NCI-H1105 (cell line): Measurements from ENCODE around the gene SNX30.

Experiments used
- DNase-seq: peaks from one replicate; lab custom pipeline; 2025; lab: John Stamatoyannopoulos, UW

Gene SNX30

GRCh38 chr9:112822618-112823017, 72.1 kb downstream of the SNX30 start:
- no peak for DNase-seq

DNA sequence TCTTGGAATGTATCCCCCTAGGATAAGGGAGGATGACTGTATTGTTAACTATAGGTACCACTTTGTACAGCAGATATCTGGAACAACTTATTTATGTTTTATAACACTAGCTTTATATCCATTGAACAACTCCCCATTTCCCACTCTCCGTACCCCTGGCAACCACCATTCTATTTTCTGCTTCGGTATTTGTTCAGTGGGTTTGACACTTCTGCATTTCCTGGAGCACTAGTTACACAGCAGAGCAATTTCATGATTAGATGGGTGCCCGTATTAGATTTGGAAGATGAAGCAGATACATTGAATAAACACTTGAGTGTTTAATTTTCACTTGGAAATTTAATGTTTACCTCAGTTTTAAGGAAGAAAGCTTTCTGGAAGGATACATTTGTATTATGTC, 72.7 kb downstream of the SNX30 start:
- DNase-seq, result no peak

DNA sequence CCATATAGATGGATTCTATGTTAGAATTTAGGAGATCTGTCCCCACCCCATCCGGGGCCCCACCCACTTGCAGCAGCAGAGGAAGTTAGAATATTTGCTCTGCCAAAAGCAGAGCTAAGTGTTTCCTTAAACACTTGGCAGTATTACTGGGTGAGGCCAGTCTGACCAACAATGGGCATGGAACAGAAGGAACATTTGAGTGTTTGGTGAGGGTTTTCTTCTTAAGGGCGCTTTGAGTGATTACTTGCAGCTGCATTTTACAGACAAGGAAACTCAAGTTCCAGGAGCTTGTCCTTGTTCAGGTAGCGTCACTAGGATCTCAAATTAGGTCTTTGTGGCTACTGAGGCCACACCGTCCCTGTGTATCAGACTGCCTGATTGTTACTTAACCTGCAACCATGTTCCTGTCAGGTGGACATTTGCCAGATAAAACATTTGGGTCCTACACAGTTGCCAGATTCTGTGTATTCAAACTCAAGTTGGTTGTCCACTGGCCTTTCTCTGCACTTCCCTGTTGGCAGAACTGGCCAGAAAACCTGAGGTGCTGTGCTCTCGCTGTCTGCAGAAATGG, 80.8 kb downstream of the SNX30 start:
- DNase-seq, result no peak

DNA sequence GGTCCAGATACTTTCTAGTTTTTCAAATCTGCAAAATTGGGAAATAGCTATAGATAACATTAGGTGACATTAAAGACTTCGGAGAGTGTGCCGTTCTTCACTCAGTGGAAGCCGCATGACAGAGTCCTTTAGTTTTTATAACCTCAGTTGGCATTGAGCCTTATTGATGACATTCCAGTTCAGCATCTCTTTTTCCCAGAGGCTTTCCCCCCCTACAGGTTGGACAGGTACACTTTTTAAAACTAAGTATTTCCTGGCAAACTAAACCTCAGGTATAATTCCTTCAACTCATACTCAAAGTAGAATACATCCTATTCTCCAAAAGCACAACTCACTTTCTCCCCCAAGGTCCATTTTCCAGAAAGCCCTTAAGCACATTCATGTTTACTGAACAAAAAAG, 81.4 kb downstream of the SNX30 start:
- no peak for DNase-seq

DNA sequence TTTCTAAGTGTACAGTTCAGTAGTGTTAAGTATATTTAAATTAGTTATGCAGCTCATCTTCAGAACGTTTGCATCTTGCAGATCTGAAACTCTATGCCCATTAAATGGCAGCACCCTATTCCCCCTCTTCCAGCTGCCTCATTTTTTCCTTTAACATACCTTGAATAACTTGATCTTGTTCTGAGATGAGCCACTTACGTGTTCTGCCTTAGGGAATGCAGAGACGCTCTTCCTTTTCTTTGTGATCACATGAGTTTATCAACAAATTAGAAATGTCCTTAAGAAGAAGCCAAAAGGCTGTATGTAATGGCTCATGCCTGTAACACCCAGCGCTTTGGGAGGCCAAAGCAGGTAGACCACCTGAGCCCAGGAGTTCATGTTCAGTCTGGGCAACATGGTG, 82.5 kb downstream of the SNX30 start:
- no peak for DNase-seq

DNA sequence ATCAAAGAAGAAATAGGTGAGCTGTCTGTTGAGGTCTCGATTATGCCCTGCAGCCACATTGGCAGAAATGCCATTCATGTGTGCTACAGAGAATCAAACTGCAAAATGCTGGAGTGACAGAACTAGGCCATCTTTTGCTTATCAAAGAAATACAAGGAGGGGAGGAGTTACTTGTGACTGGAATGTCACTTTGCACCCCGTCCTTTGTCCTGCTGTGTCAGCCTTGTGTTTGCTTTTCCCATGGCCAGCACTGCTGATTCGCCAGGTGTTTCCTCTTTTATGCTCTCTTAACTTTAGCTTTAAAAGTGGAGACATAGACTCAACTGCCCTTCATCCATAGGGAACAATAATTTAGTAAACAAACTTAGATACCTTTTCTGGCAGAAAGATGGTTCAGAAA, 85.8 kb downstream of the SNX30 start:
- no peak for DNase-seq

DNA sequence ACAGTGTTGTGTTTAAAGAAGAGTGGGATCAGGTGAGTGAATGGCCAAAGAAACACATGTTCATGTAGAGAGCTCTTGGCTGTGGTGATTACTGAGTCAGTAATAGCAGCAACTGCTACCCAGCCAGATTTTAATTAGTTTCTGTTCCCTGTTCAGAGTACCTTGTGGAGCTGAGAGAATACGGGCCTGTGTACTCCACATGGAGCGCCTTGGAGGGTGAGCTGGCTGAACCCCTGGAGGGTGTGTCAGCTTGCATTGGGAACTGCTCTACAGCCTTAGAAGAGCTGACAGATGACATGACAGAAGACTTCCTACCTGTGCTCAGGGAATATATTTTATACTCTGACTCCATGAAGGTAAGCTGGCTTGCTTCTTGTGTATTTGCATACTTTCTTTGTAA, 87.8 kb downstream of the SNX30 start:
- no peak for DNase-seq

DNA sequence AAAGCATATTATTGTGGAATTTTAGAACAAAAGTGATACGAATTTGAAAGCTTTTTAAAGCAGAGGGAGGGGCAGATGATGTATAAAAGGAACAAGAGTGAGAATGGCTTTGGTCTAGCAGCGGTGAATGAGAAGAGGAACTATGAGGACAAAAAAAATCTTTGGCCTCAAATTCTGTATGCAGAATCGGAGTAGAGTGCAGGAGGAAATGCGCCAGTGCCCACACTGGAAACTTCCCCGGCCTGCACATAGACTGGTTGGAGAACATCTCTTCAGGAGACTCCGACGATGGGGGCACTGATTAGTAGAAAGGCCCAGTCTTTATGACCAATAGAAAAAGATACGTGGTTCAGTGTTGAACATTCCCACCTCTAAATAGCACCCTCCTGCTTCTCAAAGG, 88.8 kb downstream of the SNX30 start:
- no peak for DNase-seq

- DNase-seq, result no peak
Observed at GRCh38 chr9:112841261-112841660, 90.7 kb downstream of the SNX30 start.

- DNase-seq, result no peak
Observed at GRCh38 chr9:112842555-112842954, 92.0 kb downstream of the SNX30 start.

- peak; percentile 6 for DNase-seq
Observed at GRCh38 chr9:112844771-112845542, 94.4 kb downstream of the SNX30 start.

GRCh38 chr9:112846528-112847488, 96.2 kb downstream of the SNX30 start:
- DNase-seq, result no peak

- DNase-seq, result no peak
Observed at GRCh38 chr9:112848316-112849151, 98.0 kb downstream of the SNX30 start.

DNA sequence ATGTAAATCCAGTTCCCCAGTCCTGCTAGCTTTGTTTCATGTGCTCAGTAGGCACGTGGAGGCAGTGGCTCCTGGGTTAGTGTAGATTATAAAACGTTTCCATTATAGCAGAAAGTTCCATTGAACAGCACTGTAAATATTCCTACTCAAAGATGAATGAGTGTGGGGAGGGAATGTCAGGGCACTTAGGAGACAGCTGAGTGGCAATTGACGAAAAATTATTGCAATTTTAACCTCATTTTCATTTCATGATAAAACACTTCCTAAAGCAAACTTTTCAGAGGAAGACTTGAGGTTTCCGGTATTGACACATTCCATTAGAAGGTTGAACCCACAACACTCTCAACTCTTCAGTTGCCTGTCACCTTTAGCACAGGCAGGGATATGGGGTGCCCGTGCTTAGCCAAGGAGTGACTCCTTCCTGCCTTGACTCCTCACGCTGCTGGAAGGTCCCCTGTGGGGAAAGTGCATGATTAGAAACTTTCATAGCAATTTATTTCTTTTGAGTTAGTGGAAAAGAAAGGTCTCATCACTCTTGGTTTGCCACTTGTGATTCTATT, 98.9 kb downstream of the SNX30 start:
- DNase-seq, result no peak

GRCh38 chr9:112850840-112851239, 100.3 kb downstream of the SNX30 start:
- no peak for DNase-seq

- DNase-seq, result no peak
Observed at GRCh38 chr9:112852741-112853504, 102.4 kb downstream of the SNX30 start.

DNA sequence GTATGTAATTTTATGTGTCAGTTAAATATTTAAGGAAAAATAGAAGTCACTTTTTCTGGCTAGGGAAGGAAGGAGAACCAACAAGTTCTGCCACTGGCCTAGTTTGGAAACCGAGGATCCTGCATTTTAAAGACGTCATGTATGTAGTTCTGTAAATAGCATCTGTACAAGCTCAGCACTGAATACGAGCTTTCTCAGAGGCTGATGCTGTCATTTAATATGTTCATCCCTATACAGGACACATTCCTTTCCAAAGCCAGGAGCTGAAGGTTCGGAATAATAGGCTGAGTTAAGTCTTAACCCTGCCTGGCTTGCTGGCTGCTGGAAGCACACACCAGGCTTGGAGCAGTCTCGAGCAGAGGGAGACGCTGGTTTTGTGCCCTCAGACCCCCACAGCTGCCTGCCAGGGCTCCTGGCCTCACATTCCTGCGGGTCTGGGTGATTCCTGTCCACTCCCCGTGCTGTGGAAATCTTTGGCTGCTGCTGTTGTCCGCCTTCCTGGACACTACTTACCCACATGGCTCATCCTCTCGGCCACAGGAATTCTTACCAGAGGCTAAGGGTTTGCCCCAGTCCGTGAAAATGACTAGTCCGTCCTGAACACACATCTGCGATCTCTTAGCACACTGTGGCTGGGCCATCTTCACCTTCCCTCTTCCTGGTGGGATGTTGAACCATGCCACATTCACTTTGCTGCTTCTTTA, 103.5 kb downstream of the SNX30 start:
- no peak for DNase-seq

DNA sequence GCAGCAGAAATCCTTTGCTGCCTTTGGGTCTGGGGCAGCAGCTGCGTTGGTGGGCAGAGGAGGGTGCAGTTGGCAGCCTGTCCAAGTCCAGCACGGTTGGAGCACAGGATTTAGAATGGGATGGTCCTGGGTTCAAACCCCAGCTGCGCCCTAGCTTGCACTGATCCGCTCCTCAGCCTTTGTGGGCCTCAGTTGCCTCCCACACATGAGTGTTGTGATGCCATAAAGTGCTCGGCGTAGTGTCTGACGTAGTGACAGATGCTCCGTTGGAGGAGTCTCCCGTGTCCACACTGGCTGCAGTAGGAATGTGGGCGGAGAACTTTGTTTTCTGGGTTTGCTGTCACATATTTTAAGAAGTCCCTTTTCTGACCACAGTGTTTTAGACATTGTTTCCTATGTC, 104.1 kb downstream of the SNX30 start:
- no peak for DNase-seq

- no peak for DNase-seq
Observed at GRCh38 chr9:112856200-112856599, 105.6 kb downstream of the SNX30 start.

GRCh38 chr9:112856843-112857242, 106.3 kb downstream of the SNX30 start:
- no peak for DNase-seq
